Measurements from ENCODE around the gene PLCG2.

Gene PLCG2

GRCh38 chr16:81925016-81925415, 145.9 kb downstream of the PLCG2 start:
- TF ChIP-seq CTCF (IDR thresholded peaks at IDR 0.05; ENCODE audit: low read depth, low read length, missing control alignments), result no peak
- no peak for DNase-seq (ENCODE audit: low read depth)
- in situ Hi-C loops (cut with HindIII; ENCODE audit: low sequenced_read_pairs), result no loop called here
- no peak overlapping the region for H3K4me3 ChIP-seq (ENCODE audit: low read depth, low read length)

DNA sequence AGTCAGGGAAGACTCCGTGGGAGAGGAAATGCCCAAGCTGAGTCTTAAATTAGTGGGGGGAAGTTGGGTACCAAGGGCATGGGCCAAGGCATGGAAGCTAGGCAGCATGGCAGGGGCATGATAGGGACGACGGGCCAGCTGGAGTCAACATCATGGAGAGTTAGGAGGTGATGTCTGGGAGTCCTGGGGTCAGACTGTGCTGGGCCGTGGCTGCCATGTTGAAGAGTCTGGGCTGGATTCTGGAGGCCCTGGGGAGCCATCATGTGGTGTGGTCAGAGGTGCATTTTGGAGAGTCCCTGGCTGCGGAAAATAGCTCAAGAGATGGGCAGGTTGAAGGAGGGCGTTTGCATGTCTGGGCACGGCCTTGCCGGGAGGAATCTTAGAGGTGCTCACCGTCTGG, 146.9 kb downstream of the PLCG2 start:
- H3K4me3 ChIP-seq (ENCODE audit: low read depth, low read length), result no peak overlapping the region
- TF ChIP-seq CTCF (IDR thresholded peaks at IDR 0.05; ENCODE audit: low read depth, low read length, missing control alignments), result no peak
- in situ Hi-C loops (cut with HindIII; ENCODE audit: low sequenced_read_pairs), result no loop called here
- no peak for DNase-seq (ENCODE audit: low read depth)

DNA sequence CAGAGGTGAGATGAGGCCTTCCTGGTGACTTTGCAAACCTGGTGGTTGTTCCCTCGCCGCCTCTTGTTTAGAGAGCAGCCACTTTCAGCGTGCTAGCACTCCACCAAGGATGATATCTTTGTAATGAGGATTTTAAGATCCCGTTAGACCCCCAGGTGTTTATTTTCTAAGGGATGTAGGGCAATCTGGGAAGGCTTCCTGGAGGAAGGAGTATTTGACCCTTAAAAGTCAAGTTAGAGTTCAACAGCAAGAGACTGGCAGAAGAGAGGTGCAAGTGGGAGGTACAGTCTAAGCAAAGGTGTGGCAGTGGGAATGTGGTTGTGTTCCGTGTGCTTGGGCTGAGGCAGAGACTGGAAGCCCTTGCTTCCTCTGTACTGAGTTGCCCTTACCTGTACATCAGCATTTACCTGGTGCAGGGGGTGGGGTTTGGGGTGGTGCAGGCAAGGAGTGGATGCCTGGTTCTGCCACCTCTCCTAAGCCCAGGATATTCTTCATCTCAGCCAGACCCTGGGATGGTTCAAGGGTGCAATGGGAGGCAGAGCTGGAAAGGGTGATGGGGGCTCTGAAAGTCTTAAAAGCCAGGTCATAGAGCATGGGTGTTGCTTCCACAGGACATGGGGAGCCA, 148.6 kb downstream of the PLCG2 start:
- in situ Hi-C loops (cut with HindIII; ENCODE audit: low sequenced_read_pairs), result no loop called here
- TF ChIP-seq CTCF (IDR thresholded peaks at IDR 0.05; ENCODE audit: low read depth, low read length, missing control alignments), result no peak
- no peak for DNase-seq (ENCODE audit: low read depth)
- H3K4me3 ChIP-seq (ENCODE audit: low read depth, low read length), result no peak overlapping the region

GRCh38 chr16:81928271-81928918, 149.3 kb downstream of the PLCG2 start:
- no peak overlapping the region for H3K4me3 ChIP-seq (ENCODE audit: low read depth, low read length)
- DNase-seq (ENCODE audit: low read depth), result no peak
- in situ Hi-C loops (cut with HindIII; ENCODE audit: low sequenced_read_pairs), result no loop called here
- no peak for TF ChIP-seq CTCF (IDR thresholded peaks at IDR 0.05; ENCODE audit: low read depth, low read length, missing control alignments)

DNA sequence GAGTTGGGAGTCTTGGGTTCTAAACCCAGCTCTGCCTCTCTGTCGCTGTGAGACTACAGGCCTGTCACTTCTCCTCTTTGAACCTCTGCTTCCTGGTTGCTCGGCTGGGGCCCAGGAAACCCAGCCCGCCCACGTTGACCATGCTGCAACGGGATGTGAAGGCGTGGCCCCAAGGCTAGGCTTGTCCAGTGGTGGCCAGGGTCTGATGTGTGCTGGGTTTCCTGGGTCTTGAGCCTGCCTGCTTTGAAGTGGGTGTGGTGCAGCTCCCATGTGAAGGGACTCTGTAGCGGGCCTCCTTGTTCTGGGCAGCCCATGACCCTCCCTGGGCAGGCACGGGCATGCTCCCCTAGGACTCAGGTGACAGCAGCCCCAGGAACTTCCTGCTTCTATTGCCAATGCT, 149.9 kb downstream of the PLCG2 start:
- no peak for TF ChIP-seq CTCF (IDR thresholded peaks at IDR 0.05; ENCODE audit: low read depth, low read length, missing control alignments)
- H3K4me3 ChIP-seq (ENCODE audit: low read depth, low read length), result no peak overlapping the region
- no peak for DNase-seq (ENCODE audit: low read depth)
- in situ Hi-C loops (cut with HindIII; ENCODE audit: low sequenced_read_pairs), result no loop called here

GRCh38 chr16:81929841-81930240, 150.8 kb downstream of the PLCG2 start:
- no peak for TF ChIP-seq CTCF (IDR thresholded peaks at IDR 0.05; ENCODE audit: low read depth, low read length, missing control alignments)
- no peak overlapping the region for H3K4me3 ChIP-seq (ENCODE audit: low read depth, low read length)
- in situ Hi-C loops (cut with HindIII; ENCODE audit: low sequenced_read_pairs), result no loop called here
- no peak for DNase-seq (ENCODE audit: low read depth)
